Stimulated activated CD8-positive, alpha-beta memory T cell treated with anti-CD3 and anti-CD28 coated beads, Interleukin-12 subunit alpha, Interleukin-12 subunit beta, amount 100 ng/mL, for 1 hour (primary cell): Measurements from ENCODE around the gene SLC66A2.
"Not testable (repeated sequence)": the region's sequence is repeated elsewhere in the genome, so short reads cannot be mapped to it uniquely, and the experiment has no call there.

Experiments
- DNase-seq: peaks from one replicate; pipeline ENCODE4 v3.0.0-alpha.2; 2020; ENCODE audit warnings: low read depth

Gene SLC66A2

DNA sequence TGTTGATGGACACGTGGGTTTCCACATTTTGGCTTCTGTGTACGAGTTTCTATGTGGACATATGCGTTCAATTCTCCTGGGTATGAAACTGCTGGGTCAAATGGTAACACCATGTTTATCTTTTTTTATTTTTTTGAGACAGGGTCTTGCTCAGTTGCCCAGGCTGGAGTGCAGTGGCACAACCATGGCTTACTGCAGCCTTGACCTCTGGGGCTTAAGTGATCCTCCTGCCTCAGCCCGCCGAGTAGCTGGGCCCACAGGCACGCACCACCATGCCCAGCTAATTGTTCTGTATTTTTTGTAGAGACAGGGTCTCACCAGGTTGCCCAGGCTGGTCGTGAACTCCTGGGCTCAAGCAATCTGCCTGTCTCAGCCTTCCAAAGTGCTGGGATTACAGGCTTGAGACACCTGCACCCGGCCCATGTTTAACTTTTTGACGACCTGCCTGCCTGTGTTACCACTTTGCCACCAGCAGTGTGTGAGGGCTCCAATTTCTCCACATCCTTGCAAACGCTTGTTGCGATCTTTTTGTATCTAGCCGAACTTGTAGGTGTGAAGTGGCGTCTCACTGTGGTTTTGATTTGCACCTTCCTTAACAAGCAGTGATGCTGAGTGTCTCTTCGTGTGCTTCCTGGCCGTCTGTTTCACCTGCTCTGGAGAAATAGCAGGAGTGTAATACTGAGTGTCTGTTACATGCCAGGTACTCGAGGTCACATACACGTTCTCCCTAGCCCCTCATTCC is 19.9 kb upstream of the SLC66A2 start:
- DNase-seq = no peak

DNA sequence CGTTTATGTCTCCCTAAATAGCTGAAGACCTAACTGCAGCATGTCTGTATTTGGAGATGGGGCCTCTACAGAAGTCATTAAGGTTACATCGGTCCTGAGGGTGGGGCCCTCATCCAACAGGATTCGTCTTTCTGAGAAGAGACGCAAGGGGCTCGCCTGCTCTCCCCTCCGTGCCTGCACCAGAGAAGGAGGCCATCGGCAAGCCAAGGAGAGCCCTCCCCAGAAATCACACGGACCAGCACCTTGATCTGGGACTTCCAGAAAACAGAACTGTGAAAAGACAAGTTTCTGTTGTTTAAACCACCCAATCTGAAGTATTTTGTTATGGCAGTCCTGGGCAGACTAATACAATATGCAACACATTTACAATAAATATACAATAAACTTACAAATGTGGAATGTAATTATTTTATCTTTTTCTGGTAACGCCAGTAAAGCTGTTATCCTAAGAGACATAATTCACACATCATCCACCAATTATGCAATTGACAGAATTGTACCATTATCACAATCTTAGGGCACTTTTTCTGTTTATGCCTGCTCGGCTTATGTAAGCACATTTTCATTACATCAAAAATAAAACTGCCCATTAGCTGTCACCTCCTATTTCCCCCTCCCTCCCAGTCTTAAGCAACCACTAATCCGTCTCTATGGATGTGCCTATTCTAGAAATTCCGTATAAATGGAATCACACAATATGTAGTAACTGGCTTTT is 19.1 kb upstream of the SLC66A2 start:
- DNase-seq = no peak

DNA sequence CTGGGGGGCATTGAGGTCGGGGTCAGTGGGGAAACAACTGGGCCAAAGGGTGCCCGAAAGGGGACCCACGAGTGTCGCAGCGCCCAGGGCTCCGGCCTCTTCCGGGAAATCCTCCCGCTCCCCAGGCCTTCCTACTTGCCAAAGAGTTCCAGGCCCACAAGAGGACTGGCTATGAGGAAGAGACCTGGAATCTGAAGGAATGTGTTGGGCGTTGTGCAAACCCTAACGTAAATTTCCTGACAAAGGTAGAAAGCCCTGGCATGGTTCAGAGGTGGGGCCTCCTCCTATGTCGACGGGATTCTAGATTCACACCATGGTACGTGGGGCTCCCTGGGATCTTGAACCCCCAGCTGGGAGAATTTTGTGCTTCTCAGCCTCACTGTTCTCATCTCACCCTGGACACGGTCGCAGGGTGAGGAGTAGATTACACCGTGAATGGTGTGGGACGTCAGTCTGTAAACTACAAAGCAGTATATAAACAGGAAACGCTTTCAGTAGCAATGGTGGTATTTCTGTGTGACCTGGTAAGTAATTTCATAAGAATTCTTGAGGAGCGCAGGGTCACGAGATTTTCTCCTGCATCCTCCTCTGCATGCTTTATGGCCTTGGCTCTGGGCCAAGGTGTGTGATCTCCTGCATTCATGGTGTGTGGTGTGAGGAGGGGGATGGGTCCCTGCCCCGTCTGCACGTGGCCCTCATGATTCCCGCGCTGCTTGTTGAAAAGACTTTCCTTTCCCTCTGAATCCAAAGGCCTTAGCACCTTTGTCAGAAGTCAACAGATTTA is 13.9 kb upstream of the SLC66A2 start:
- DNase-seq = no peak

DNA sequence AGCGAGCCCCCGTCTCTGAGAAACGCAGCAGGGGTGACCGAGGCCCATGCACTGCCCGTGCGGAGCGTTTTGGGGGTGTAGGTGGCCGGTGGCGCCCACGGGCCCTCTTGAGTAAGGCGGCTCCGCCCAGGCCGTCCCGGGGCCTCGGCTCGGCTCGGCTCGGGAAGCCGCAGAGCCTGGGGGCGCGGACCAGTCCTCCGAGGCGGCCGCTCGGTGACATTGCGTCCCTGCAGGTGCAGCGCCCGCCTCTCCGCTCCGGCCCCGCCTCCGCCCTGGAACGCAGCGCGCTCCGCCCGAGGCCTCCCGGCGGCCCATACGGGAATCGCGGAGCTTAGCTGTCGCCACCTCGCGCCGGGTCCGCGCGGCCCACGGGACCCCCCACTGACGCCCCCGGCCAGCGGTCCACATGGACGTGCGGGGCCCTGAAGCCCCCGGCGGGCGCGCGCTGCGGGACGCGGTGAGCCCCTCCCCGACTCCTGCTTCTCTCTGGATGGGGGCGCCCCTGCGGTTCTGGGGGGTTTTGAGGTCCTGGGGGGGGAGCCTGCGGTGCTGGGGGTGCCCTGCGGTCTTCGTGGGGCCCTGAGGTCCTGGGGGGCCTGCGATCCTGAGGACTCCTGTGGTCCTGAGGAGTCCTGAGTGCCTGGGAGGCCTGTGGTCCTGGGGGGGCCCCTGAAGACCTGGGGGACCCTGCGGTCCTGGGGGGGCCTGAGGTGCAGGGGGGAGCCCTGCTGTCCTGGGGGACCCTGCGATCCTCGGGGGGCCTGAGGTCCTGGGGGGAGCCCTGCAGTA is 13.1 kb upstream of the SLC66A2 start, which contains the start of gene HSBP1L1:
Gene HSBP1L1, plus strand, starts transcription at position 314 of the 789 bp plus-strand sequence. Its CDS starts 93 bp downstream, at position 407.
- no peak for DNase-seq

DNA sequence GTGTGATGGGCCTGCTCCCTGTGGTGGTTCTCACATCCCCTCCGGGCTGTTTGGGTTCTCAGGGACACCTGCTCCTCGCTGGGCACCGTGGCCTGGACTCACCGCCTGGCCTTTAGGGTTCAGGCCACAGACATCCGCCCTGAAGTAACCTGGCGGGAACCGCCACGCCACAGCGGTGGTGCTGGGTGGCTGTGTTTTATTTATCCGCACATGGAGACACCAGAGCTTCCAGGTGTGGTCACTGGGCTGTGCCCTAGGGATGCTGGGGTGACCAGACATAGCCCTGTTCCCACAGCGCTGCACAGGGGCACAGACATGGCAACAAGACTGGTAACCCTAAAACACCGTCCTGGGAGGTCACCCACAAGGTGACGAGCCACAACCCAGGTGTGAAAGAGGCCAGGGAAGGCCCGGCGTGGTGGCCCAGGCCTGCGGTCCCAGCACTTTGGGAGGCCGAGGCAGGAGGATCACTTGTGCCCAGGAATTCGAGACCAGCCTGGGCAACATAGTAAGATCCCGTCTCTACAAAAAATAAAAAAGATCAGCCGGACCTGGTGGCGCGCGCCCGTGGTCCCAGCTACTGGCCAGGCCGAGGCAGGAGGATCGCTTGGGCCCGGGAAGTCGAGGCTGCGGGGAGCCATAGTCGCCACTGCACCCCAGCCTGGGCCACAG is 12.3 kb upstream of the SLC66A2 start:
- no peak for DNase-seq

DNA sequence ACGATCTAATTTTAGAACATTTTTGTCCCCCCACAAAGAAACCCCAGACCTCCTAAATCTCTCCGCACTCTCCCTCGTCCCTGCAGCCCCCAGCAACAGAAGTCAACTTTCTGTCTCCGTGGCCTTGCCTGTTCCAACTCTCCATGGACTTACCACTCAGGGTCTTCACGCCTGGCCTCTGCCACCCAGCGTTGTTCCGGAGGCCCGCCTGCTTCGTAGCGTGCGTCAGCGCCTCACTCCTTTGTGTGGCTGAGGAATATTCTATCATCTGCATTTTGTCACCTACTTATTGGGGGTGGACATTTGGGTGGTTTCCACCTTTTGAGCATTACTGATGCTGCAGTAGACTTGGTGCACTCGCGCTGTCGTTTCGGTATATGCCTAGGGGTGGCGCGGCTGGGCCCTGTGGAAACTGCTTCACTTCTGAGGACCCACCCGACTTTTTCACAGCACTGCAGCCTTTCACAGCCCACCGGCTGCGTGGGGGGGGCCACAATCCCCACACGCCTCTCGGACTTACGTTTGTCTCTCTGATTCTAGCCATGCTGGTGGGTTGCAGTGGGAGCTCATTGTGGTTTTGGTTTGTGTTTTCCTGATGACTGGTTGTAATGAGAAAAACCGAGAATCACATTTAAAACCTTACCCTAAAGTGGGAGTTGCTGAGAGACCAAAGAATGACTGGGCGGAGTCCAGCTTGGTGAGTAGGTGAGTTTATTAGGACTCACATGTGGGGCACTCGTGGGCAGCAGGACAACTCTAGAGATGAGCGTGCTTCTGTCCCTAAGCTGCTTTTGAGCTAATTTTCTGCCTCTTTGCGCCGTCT is 11.6 kb upstream of the SLC66A2 start:
- DNase-seq = no peak

DNA sequence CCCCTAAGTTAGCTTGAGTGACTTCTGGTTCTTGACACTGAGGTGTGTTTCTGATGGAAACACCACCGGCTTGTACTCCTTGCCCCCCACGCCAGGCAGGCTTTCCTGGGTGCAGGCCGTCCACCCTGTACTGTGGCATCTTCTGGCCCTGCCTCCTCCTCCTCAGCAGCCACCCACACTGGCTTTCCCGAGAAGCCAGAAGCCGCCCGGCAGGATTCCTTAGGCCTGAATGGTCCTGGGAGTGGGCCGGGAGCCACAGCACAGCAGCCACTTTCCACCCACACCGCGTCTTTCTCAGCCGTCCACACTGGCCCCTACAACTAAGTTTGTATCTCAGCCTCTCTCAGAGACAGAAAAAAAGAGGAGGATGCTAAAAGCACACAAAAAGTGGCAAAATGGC is 10.9 kb upstream of the SLC66A2 start:
- no peak for DNase-seq

GRCh38 chr18:79961527-79962291 is 10.3 kb upstream of the SLC66A2 start:
- no peak for DNase-seq

- DNase-seq = no peak
Measured at GRCh38 chr18:79960921-79961526, 9.6 kb upstream of the SLC66A2 start.

- not testable (repeated sequence) for DNase-seq
Measured at GRCh38 chr18:79960161-79960801, 8.8 kb upstream of the SLC66A2 start.

DNA sequence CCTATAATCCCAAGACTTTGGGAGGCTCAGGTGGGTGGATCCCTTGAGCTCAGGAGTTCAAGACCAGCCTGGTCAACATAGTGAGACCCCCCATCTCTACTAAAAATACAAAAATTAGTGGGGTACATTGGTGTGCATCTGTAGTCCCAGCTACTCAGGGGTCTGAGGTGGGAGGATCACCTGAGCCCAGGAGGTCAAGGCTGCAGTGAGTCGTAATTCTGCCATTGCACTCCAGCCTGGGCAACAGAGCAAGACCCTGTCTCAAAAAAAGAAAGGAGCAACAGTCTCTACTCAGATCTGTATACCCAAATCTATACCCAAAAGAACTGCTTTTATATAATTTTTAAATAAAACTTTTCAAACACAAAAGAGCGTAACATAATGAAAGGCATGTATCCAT is 7.5 kb upstream of the SLC66A2 start:
- no peak for DNase-seq

DNA sequence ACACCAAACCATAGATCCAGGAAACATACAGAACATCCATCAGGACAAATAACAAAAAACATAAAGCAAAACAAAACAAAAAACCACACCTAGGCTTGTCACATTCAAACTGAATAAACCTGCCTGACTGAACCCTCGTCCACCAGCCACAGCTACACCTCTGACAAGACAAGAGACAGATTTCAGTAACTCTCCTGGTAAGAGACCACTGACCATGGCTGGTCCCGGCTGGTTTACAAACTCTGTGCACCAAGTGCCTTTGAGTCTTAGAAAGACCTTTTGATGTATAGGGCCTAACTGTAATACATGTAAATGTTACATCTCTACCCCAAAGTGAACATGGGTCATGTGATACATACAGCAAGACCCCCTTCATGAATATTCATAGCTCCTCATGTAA is 4.8 kb upstream of the SLC66A2 start:
- no peak for DNase-seq

DNA sequence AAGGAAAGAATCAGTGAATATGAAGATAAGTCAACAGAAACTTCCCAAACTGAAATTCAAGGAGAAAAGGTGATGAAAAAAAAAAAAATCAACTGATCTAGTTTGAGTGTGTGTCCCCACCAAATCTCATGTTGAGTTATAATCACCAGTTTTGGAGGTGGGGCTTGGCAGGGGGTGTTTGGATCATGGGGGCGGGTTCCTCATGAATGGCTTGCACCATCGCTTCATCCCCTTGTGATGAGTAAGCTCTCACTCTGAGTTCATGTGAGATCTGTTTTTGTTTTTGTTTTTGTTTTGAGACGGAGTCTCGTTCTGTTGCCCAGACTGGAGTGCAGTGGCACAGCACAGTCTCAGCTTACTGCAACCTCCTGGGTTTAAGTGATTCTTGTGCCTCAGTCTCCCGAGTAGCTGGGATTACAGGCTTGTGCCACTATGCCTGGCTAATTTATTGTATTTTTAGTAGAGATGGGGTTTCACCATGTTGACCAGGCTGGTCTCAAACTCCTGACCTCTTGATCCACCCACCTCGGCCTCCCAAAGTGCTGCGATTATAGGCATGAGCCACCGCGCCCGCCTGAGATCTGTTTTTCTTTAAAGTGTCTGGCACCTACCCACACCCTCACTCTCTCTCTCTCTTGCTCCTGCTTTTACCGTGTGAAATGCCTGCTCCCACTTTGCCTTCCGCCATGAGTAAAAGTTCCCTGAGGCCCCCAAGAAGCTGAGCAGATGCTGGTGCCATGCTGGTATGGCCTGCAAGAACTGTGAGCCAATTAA is 4.0 kb upstream of the SLC66A2 start:
- no peak for DNase-seq

GRCh38 chr18:79954791-79955190 is 3.3 kb upstream of the SLC66A2 start:
- no peak for DNase-seq

DNA sequence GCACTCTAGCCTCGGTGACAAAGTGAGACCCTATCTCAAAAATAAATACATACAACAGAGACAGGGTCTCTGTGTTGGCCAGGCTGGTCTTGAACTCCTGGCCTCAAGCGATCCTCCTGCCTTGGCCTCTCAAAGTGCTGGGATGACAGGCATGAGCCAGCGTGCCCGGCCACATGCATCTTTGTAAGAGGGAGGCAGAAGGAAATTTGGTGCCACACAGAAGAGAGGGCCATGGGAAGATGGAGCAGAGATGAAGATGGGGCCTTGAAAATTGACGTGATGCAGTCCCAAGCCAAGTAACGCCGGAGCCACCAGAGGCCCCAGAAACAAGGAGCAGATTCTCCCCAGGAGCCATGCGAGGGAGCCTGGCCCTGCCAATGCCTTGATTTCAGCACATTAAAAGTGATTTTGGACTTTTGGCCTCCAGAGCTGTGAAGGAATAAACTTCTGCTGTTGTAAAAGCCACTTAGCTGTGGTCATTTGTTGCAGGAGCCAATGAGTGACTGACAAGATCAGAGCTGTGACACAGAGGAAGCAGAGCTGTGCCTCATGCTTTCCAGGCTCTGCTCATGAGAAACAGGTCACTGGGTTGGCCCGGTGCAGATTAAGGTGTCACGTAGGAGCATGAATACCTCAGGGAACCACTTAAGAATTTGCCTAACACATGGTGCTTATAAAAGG is 2.7 kb upstream of the SLC66A2 start:
- no peak for DNase-seq

GRCh38 chr18:79952996-79953559 is 1.6 kb upstream of the SLC66A2 start:
- no peak for DNase-seq

DNA sequence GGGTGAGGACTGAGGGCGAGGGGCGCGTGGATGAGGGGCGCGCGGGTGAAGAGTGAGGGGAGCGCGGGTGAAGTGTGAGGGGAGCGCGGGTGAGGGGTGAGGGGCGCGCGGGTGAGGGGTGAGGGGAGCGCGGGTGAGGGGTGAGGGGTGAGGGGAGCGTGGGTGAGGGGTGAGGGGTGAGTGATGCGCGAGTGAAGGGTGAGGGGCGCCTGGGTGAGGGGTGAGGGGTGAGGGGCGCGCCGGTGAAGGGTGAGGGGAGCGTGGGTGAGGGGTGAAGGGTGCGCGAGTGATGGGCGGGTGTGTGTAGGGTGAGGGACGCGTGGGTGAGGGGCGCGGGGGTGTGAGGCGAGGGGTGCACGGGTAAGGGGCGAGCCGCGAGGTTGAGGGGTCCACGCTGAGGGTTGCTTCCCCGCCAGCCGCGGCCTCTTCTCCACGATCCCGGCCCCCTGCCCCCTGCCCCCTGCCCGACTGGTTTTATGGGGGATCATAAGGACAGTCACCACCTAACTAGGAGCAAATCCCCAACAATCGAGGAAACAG is 1.1 kb upstream of the SLC66A2 start:
- DNase-seq = no peak
